OCI-M2 (cell line): ENCODE data around the gene RXRG.
"Not testable (repeated sequence)": the region's sequence is repeated elsewhere in the genome, so short reads cannot be mapped to it uniquely, and the experiment has no call there.

ENCODE experiments used
- DNase-seq: peaks from one replicate; lab custom pipeline; 2025; ENCODE audit not compliant: unreplicated experiment; lab: John Stamatoyannopoulos, UW

RXRG gene

DNA sequence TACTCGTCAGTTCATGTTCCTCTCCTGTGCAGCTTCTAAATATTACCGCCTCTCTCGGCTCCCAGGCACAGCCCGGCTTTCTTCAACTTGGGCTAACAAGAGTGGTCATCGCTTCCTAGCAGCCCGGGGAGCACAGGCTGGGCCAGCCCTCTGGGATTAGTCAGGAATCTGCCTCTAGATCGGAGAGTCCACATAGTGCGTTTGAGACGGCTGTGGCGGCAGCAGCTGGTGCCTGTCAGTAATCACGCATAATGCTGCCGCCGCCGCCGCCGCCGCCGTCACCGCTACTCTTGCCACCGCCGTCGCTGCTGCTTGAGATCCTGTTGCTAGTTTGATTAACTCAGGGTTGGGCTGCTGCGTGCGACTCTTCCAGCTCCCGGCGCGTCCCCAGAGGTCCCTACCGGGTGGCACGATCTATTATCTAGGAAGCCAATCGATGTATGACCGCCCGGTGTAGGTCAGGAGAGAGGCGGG, at the start of gene RXRG:
RXRG (minus strand) TSS at position 230 of the 474 bp plus-strand sequence. CDS start 233 bp downstream, outside the sequence.
- DNase-seq, result no peak

DNA sequence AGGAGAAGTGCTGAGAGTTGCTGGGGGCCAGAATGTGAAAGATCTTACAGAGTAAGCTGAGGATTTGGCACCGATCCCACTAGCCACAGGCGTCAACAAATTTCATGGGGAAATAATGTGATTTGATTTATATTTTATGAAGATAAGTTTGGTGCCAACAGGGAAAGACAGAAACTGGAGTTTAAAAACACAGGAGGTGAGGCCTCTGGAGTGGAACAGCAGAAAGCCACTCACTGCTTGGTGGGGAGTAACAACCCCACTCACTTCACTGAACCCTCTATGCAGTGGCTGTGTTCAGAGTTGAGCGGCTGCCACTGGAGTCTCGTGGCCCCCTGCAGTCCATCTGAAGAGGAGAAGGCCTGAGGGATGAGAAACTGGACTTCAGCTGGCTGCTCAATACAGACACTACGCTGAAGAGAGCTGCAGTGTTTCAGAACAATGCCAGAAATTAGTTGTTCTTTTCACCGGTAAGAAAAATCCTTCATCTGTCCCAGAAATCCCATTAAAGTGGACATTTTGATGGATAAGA, 48.0 kb upstream of the RXRG start:
- no peak for DNase-seq

DNA sequence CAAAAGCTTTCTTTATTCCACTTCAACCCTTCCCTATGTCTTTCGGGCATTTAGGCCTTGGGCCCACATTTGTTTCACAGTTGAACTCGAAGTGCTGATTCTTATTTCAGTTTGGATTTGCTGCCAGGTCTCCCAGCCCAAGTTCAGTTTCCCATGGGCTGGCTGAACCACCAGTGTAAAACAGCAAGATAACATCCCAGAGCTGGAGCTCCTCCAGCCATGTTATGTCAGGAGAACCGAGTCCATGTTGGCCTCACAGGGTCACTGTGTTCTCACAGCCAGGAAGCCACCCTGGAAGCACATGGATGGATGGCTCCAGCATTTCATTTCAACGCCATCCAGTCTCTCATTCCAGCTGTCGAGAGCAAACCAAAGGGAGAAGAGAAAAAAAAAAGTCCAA, 45.2 kb upstream of the RXRG start:
- DNase-seq, result no peak

DNA sequence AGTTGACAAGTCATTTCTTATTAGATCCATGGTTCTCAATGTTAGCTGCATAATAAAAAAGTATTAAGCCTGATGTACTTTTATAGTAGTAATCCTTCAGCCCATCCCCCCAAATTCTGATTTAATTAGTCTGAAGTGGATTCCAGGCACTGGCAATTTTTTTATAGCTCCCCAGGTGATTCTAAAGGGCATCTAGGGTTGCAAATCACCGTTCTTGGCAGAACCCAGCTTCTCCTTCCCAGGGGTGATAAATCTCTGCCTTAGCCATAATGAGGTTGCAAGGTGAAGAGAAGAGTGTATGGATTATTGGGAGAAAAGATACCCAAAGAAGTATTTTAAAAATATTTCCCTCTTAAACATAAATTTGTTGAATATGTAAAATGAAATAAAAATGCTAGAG, 43.0 kb upstream of the RXRG start:
- no peak for DNase-seq

DNA sequence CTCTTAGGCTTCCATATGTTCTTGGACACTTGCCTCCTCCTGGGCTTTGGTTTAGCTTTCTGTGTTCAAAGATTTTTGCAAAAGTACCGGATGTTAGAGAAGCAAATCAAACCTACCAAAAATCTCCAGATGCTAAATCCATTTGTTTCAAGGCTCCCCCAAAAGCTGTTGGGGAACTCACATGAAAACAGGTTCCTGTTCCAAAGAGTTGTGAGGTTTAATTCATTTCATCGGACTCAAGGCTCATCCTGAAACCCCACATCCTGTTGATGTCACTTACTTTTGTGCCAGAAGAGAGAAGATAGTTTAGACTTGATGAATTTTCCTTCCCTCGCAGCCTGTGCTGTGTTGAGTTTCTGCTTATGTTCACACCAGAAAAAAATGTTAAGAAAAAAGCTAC, 41.7 kb upstream of the RXRG start:
- no peak for DNase-seq

DNA sequence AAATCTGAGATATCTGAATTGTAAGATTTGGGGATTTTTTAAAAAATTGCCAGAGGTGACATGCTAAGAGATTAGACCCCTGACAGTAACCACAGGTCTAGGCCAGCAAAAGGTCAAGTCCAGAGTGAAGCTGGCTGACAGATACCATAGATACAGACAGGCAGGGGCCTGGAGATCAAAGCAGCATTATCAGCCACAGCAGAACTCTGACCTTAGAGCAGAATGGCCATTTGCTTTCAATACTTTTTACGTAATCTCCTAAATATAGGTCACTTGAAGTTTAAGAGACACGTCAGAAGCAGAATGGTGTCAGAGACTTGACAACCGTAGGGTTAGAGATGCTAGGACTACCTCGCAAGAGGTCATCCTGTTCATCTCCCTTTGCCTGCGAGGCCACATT, 40.8 kb upstream of the RXRG start:
- no peak for DNase-seq

DNA sequence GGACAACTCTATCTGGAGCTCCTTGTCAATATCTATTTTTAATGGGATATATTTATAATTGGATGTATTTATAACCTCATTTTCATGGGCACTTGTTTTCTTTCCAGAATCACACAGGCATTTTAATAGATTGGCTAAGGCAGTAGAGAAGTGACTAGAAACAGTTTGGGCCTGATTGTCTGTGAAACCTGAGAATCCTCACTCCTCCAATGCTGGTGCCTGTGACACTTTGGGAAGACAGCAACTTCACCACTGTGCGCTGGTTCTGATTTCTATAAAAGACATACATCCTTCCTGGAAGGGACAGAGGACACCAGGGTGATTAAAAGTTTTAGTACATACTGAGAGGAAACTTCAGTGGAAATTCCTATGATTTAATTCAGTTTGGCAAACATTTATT, 39.6 kb upstream of the RXRG start:
- DNase-seq, result no peak

DNA sequence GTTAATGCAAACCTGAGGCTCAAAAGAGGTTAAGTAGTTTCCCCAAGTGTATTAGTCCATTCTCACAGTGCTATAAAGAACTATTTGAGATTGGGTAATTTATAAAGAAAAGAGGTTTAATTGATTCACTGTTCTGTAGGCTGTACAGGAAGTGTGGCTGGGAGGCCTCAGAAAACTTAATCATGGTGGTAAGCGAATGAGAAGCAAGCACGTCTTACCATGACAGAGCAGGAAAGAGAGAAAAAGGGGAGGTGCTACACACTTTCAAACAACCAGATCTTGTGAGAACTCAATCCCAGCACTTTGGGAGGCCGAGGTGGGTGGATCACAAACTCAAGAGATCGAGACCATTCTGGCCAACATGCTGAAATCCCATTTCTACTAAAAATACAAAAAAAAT, 38.5 kb upstream of the RXRG start:
- DNase-seq, result no peak

DNA sequence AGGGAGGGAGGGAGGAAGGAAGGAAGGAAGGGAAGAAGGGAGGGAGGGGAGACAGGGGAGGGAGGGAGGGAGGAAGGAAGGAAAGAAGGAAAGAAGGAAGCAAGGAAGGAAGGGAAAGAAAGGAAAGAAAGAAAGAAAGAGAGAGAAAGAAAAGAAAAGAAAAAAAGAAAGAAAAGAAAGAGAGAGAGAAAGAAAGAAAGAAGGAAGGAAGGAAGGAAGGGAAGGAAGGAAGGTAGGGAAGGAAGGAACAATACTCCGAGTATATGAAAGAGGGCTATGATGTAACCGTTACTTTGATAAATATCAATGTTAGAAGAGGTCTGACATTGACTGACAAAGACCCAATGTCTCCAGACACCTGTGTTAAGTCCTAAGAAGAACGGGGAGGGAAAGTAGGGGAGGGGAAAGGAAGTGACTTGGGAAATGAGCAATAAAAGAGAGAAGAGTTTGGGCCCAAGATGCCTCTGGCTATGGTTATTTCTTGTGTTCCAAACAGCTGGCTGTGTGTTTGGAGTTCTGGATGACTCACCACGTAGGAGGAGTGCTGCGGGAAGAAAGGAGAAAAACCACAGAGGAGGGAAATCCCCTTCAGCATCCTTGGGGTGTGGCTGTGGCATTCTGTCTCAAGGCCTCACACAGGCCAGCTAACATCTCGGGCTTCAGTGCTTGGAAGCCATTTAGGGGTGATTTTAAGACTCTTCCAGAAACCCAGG, 37.0 kb upstream of the RXRG start:
- no peak for DNase-seq

DNA sequence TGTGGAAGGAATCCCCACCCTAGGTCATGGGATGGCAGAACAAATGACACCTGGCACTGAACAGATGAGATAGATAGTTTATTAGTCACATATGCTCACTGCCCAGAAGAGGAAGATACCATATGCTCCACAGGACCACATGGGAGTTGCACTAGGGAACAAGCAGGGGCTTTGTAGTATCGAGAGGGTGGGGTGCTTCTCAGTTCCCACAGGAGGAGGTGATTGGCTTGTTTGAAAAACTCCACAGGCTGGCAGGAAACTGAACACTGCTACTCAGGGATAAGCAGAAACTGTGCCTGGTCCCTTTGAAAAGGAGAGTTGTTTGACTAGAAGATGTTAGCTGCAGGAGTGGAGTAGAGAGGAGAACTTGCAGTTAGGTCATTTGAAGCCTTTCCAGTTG, 31.9 kb upstream of the RXRG start:
- DNase-seq, result no peak

DNA sequence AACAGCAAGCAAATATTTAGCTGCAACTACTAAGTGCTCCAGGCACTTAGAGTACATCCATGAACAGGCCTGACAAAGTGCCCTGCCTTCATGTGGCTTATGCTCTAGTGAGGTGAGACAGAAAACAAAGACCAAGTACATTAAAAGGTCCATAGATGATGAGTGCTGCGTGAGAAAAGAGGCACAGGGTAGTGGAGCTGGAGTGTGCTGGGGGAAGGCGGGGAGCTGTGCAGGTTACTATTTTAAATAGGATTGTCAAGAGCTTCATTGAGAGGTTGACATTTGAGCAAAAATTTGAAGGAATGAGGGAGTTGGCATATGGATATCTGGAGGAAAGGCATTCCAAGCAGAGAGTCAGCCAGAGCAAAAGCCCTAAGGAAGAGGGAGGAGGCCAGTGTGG, 29.3 kb upstream of the RXRG start:
- DNase-seq, result no peak

DNA sequence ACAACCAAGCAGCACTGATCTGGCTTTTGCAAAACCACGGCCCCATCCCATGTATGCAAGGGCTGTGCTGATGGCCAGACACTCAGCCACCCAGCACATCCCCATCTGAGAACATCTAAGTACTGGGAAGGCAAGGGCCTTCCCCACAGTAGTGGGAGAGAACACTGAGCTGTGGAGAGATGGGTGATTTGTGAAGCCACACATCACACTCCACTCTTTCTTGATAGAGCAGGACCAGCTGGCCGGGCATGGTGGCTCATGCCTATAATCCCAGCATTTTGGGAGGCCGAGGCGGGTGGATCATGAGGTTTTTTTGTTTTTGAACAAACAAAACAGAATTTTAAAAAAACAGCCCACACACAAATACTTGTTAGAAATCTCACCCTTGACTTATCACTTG, 28.2 kb upstream of the RXRG start:
- DNase-seq, result no peak

DNA sequence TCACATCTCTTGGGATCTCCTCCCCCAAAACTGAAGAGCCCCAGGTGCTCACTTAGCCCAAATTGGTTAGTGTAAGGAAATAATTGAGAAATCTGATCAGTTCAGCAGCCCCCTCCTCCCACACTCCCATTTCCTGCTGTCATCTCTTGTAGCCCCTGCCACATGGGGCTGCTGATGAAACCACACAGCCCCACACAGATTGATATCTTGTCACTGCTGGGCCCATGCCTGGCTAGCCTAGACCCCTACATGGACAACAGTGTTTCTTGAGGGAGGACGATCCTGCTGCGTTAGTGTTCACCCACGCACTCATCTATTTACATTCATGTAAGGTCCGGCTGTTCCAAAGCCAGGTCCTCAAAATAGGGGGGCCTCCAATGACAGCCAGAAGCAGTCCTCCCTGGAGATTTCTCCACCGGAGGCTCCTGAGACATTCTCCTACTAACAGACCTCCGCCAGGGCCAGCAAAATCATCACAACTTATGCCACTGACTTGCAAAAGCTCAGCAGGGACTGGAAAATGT, 23.9 kb upstream of the RXRG start:
- no peak for DNase-seq

DNA sequence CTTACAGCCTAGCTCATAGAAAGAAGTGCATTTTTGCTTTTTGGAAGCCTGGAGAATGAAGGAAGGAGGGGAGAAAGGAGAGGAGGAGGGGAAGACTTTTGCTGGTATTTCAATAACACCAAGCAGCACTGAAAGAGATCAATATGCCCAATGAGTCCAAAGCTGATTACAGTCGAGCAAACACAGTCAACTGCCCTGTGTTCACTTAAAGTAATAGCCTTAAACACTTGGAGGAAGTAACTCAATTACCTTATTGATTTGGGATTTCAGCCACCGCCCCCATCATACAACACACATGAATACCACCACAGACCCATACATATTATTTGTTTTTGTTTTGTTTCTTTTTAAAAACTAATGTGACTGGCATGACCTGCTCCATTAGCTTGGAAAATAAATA, 23.3 kb upstream of the RXRG start:
- no peak for DNase-seq

DNA sequence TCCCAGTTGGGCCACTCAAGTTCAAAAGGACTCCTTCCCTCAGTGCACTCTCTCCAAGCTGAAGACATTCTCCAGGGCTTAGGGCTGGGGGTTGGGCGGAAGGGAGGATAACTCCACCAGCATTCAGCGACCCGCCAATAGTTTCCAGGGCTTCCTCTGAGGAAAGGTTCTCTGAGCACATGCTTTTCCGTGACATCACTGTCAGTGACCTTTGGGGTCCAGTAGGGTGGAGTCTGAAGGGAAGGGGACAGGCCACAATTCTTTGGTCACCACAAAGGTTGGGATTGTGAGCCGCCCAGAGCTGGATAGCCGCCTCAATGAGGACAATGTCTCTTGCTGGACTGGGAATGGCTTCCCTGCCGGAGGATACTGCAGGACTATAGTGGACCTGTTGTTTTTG, 22.8 kb upstream of the RXRG start:
- DNase-seq, result no peak

DNA sequence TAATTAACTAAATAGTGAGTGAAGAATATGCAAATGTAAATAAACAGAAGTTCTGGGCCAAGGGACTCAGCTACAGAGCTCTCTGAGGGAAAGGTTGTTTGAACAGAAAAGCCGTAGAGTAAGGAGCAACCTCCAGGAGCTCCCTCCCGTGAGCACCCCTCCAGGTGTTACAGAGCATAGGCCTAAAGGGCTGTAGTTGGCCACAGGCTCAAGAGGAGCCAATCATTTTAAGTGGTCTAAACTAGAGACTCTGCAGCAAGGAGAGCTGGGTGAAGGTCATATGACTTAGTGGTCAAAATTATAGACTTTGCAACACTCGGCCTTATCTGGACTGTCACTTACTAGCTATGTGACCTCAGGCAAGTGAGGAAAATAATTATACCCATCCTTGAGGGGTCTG, 19.1 kb upstream of the RXRG start:
- no peak for DNase-seq

DNA sequence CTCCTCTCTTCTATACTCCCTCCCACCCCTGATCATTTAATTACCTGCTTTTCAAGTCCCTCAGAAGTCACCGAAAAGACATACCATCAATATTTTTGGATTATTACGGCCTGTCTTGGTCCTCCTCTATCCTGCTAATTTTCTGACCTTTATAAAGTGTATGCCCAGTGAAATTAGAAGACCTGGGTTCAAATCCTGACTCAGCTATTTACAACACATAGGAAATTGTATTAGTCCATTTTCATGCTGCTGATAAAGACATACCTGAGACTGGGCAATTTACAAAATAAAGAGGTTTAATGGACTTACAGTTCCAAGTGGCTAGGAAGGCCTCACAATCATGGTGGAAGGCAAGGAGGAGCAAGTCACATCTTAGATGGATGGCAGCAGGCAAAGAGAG, 14.8 kb upstream of the RXRG start:
- not testable (repeated sequence) for DNase-seq

DNA sequence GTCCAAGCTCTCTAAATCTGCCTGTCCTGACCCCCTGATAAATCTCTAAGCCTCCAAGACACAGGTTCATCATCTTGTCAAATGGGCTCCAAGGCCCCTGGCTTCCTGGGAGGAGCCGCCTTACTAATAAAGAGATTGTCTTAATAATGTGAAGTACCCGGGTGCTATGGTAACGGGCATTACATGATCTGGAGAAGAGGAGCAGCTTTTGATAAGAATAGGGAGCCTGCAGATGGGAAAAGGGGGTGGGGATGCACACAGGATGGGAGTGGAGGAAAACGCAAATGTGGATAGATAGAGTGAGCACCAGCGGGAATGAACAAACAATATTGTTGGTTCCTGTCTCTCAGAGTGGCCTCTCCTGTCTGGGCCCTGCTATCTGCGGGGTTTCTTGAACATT, 11.9 kb upstream of the RXRG start:
- no peak for DNase-seq

DNA sequence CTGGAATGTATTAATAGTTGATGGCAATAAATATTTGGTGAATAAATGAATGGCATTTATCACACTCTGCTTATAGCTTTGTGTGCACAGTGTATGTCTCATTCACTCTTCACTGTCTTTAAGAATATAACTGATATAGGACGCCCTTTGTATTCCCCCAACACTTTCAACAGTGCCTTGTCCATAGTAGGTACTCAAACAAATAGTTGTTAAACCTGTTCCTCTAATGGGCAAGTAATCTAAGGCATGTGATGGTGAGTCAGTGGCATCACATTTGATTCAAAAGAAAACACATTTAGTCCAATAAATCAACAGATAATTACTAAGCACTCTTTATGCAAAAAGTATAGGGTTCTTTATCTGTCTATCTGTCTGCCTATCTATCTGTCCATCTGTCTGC, 11.2 kb upstream of the RXRG start:
- DNase-seq, result no peak

DNA sequence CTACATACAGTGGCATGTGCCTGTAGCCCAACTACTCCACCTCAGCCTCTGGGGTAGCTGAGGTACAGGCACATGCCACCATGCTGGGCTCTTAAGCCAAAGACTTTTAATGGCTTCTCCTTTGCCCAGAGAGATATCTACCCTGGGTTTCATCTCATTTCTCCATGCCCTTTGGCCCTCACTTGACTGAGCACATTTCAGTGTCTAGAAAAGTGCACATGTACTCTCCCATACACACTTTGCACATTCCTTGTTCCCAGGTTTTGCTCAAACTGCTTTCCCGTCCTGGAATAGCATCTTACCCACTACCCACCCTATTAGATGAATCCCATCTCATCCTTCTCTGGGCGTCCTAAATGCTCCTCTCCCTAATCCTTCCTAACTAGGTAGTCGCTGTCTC, 10.2 kb upstream of the RXRG start:
- no peak for DNase-seq

DNA sequence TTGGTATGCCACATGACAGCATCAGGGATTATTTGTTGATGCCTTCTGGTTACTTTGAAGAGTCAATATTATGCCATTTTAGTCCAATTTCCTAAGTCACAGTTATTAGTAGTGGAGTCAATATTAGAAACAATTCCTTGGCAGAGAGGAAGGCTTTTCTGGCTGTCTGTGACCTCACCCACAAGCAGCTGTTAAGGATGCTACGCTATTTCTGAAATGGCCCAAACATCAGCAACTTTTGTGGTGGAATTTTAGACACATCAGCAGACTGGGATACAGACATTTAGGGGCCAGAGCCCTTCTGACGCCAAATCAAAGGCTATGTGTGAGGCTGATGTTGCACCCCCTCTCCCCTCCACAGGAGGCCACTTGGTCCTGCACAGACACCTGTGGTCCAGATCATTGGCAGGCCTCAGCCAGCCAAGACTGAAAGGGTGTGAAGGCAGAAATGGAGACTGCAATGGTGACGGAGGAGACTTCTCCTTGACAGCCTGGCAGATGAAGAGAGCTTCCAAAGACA, 9.2 kb upstream of the RXRG start:
- no peak for DNase-seq

DNA sequence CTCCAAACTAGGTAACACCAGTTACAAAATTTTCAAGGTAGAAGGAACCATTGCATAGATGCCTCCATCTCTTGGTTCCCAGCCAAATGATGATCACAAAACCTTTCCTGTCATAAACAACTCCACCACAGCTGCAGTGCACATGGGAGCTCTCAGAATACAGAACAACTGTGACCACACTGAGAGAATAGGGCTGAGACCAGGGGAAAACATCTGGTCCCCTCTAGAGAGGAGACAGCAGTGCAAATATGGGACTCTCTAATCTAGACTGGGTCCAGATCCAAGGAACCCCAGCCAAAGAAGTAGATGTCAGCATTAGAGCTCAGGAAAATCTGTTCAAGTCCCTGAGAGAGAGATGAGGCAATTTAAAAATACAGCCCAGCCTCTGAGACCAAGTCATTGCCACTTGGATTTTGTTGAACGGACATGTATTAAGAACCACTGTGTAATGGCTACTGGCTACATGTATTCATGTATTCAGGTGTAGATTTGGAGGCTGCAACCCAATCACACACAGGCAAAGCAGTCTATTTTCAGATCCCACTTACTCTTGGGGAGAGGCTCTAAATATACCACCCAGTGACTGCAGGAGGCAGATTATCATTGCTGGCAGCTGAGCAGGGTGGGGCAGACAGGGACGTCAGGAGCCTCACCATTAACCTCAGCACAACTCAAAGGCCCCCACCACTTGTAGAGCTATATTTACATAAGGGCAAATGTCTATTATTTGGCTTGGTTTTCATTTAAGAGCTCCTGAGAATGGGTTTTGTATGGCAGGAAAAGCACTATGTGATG, 7.6 kb upstream of the RXRG start:
- DNase-seq, result no peak
